Mesothelial cell of epicardium (in vitro differentiated cells): ENCODE measurements around the gene HSPA12A. TPM values are rescaled to one million over a fixed set of nuclear protein-coding genes. Genes with fewer than 3 reads are reported as not detected.

Experiments used
- DNase-seq, 2 experiments: peaks; one replicate each; pipeline ENCODE4 v3.0.0; 2021; ENCODE audit warnings: low spot score in 2 of 2; ENCODE audit not compliant: unreplicated experiment in 2 of 2
- H3K27ac Mint-ChIP-seq: 2 replicates; pipeline ENCODE4 v1.8.0; 2021; ENCODE audit warnings: mixed read lengths
- H3K27me3 Mint-ChIP-seq: 2 replicates; pipeline ENCODE4 v1.8.0; 2021; ENCODE audit warnings: low read depth, mixed read lengths
- H3K36me3 Mint-ChIP-seq: 2 replicates; pipeline ENCODE4 v1.8.0; 2021; ENCODE audit warnings: mixed read lengths
- H3K4me1 Mint-ChIP-seq: 2 replicates; pipeline ENCODE4 v1.8.0; 2021; ENCODE audit warnings: mixed read lengths
- H3K4me3 Mint-ChIP-seq: 2 replicates; pipeline ENCODE4 v1.8.0; 2021; ENCODE audit warnings: mild to moderate bottlenecking, moderate library complexity, mixed read lengths
- H3K9me3 Mint-ChIP-seq: 2 replicates; pipeline ENCODE4 v1.8.0; 2021; ENCODE audit warnings: mixed read lengths
- CTCF ChIP-seq: fragments of 200-600 bp; sonication (generic); IDR thresholded peaks from one replicate; pipeline ENCODE4 v1.5.0; 2021; ENCODE audit warnings: antibody characterized with exemption; ENCODE audit not compliant: unreplicated experiment
- total RNA-seq: library from RNA; stranded (reverse); gene quantifications from 3 replicates; pipeline ENCODE4 v1.2.1, GENCODE V29; 2021

Gene HSPA12A
- total RNA-seq, 1 donor from 2014 or later: 11.8 TPM

- peaks cover 5% of the 10 kb centered on the region for H3K4me1 Mint-ChIP-seq
These were observed 27.4 kb upstream of the HSPA12A start for GRCh38 chr10:116769791-116770190.

GRCh38 chr10:116769368-116769767 lies 27.0 kb upstream of the HSPA12A start:
- TF ChIP-seq CTCF: no peak
- Mint-ChIP-seq H3K27ac (no peak overlapping the region), H3K36me3 (no peaks in the 10 kb centered on the region), H3K27me3 (peaks cover 8% of the 10 kb centered on the region), H3K4me1 (peaks cover 3% of the 10 kb centered on the region), H3K9me3 (peaks cover 10% of the 10 kb centered on the region), H3K4me3 (no peak overlapping the region)
- no peak for DNase-seq

More at GRCh38 chr10:116769791-116770190, 27.4 kb upstream of the HSPA12A start:
- no peak for TF ChIP-seq CTCF
- Mint-ChIP-seq H3K36me3 (no peaks in the 10 kb centered on the region), H3K4me3 (no peak overlapping the region), H3K27ac (no peak overlapping the region), H3K9me3 (peaks cover 7% of the 10 kb centered on the region), H3K27me3 (peaks cover 8% of the 10 kb centered on the region)
- no peak for DNase-seq

- DNase-seq: no peak
- Mint-ChIP-seq H3K27me3 (peaks cover 10% of the 10 kb centered on the region), H3K36me3 (no peaks in the 10 kb centered on the region), H3K9me3 (peaks cover 10% of the 10 kb centered on the region), H3K4me1 (peaks cover 3% of the 10 kb centered on the region), H3K27ac (no peak overlapping the region), H3K4me3 (no peak overlapping the region)
- TF ChIP-seq CTCF: no peak
These were observed 26.4 kb upstream of the HSPA12A start for GRCh38 chr10:116768786-116769185.

- DNase-seq: no peak
- no peak for TF ChIP-seq CTCF
These were observed 24.7 kb upstream of the HSPA12A start for GRCh38 chr10:116766837-116767634.

GRCh38 chr10:116766241-116766827 lies 24.0 kb upstream of the HSPA12A start:
- H3K36me3 Mint-ChIP-seq: no peaks in the 10 kb centered on the region
- peaks cover 25% of the 10 kb centered on the region for H3K27me3 Mint-ChIP-seq
- H3K4me3 Mint-ChIP-seq: no peak overlapping the region
- no peak overlapping the region for H3K27ac Mint-ChIP-seq
- no peak for DNase-seq
- peaks cover 3% of the 10 kb centered on the region for H3K4me1 Mint-ChIP-seq
- H3K9me3 Mint-ChIP-seq: peaks cover 10% of the 10 kb centered on the region
- no peak for TF ChIP-seq CTCF

More at GRCh38 chr10:116766837-116767634, 24.7 kb upstream of the HSPA12A start:
- Mint-ChIP-seq H3K4me1 (peaks cover 3% of the 10 kb centered on the region), H3K36me3 (no peaks in the 10 kb centered on the region), H3K27me3 (peaks cover 24% of the 10 kb centered on the region), H3K27ac (no peak overlapping the region), H3K4me3 (no peak overlapping the region), H3K9me3 (peaks cover 10% of the 10 kb centered on the region)
